DMS79 (cell line): ENCODE results near the gene FGF12.

ENCODE experiments used
- DNase-seq: peaks from one replicate; lab custom pipeline; 2025; lab: John Stamatoyannopoulos, UW

Gene FGF12

GRCh38 chr3:192684151-192684550 is 43.2 kb downstream of the FGF12 start:
- no peak for DNase-seq

- no peak for DNase-seq
Measured at GRCh38 chr3:192675958-192676649, 51.2 kb downstream of the FGF12 start.

GRCh38 chr3:192655628-192656027 is 71.7 kb downstream of the FGF12 start:
- DNase-seq: no peak

GRCh38 chr3:192655040-192655439 is 72.3 kb downstream of the FGF12 start:
- no peak for DNase-seq

- no peak for DNase-seq
Measured at GRCh38 chr3:192653862-192654261, 73.5 kb downstream of the FGF12 start.

- DNase-seq: no peak
Measured at GRCh38 chr3:192652727-192653126, 74.6 kb downstream of the FGF12 start.

GRCh38 chr3:192651836-192652512 is 75.4 kb downstream of the FGF12 start:
- no peak for DNase-seq

- no peak for DNase-seq
Measured at GRCh38 chr3:192645437-192645836, 81.9 kb downstream of the FGF12 start.

- no peak for DNase-seq
Measured at GRCh38 chr3:192642651-192643050, 84.7 kb downstream of the FGF12 start.

GRCh38 chr3:192641919-192642318 is 85.4 kb downstream of the FGF12 start:
- DNase-seq: no peak

GRCh38 chr3:192639987-192640386 is 87.4 kb downstream of the FGF12 start:
- DNase-seq: no peak

GRCh38 chr3:192637803-192638202 is 89.5 kb downstream of the FGF12 start:
- DNase-seq: no peak

- no peak for DNase-seq
Measured at GRCh38 chr3:192636517-192637444, 90.6 kb downstream of the FGF12 start.

- no peak for DNase-seq
Measured at GRCh38 chr3:192629429-192629828, 97.9 kb downstream of the FGF12 start.

- no peak for DNase-seq
Measured at GRCh38 chr3:192621909-192622308, 105.4 kb downstream of the FGF12 start.

- no peak for DNase-seq
Measured at GRCh38 chr3:192620275-192620674, 107.1 kb downstream of the FGF12 start.

- DNase-seq: no peak
Measured at GRCh38 chr3:192611411-192611810, 115.9 kb downstream of the FGF12 start.

- DNase-seq: no peak
Measured at GRCh38 chr3:192608726-192609600, 118.4 kb downstream of the FGF12 start.

- no peak for DNase-seq
Measured at GRCh38 chr3:192607798-192608197, 119.5 kb downstream of the FGF12 start.

- DNase-seq: no peak
Measured at GRCh38 chr3:192597913-192598312, 129.4 kb downstream of the FGF12 start.

- DNase-seq: no peak
Measured at GRCh38 chr3:192597506-192597905, 129.8 kb downstream of the FGF12 start.

- no peak for DNase-seq
Measured at GRCh38 chr3:192578729-192579128, 148.6 kb downstream of the FGF12 start.
